Activated T-cell treated with anti-CD3 and anti-CD28 coated beads for 48 hours (primary cell): Measurements from ENCODE around the gene KNL1.
"Not testable (repeated sequence)": the region's sequence is repeated elsewhere in the genome, so short reads cannot be mapped to it uniquely, and the experiment has no call there.

Experiments used
- DNase-seq: peaks from one replicate; pipeline ENCODE4 v3.0.0-alpha.2; 2020; ENCODE audit warnings: low read depth

Gene KNL1

GRCh38 chr15:40581796-40582195 lies 12.3 kb upstream of the KNL1 start:
- DNase-seq = not testable (repeated sequence)

- no peak for DNase-seq
Observed at GRCh38 chr15:40582726-40583246, 11.3 kb upstream of the KNL1 start.

- no peak for DNase-seq
Observed at GRCh38 chr15:40584191-40584590, 9.9 kb upstream of the KNL1 start.

GRCh38 chr15:40590667-40591050 lies 3.4 kb upstream of the KNL1 start:
- DNase-seq = no peak

- no peak for DNase-seq
Observed at GRCh38 chr15:40591389-40591788, 2.7 kb upstream of the KNL1 start.

- DNase-seq = no peak
Observed at GRCh38 chr15:40593165-40593564, 884 bp upstream of the KNL1 start.

- no peak for DNase-seq
Observed at GRCh38 chr15:40594429-40594836, 384 bp downstream of the KNL1 start.

GRCh38 chr15:40595219-40595618 lies 1.2 kb downstream of the KNL1 start:
- no peak for DNase-seq

- no peak for DNase-seq
Observed at GRCh38 chr15:40595773-40596172, 1.7 kb downstream of the KNL1 start.

GRCh38 chr15:40597024-40597423 lies 3.0 kb downstream of the KNL1 start:
- DNase-seq = no peak

- DNase-seq = no peak
Observed at GRCh38 chr15:40598126-40598525, 4.1 kb downstream of the KNL1 start.

GRCh38 chr15:40598672-40599071 lies 4.6 kb downstream of the KNL1 start:
- no peak for DNase-seq

GRCh38 chr15:40600956-40601355 lies 6.9 kb downstream of the KNL1 start:
- DNase-seq = no peak

GRCh38 chr15:40603935-40604334 lies 9.9 kb downstream of the KNL1 start:
- DNase-seq = no peak

- no peak for DNase-seq
Observed at GRCh38 chr15:40613080-40613479, 19.0 kb downstream of the KNL1 start.

GRCh38 chr15:40618023-40618422 lies 24.0 kb downstream of the KNL1 start:
- no peak for DNase-seq

GRCh38 chr15:40618906-40619305 lies 24.9 kb downstream of the KNL1 start:
- DNase-seq = no peak

- no peak for DNase-seq
Observed at GRCh38 chr15:40623361-40623760, 29.3 kb downstream of the KNL1 start.

GRCh38 chr15:40630313-40630712 lies 36.3 kb downstream of the KNL1 start:
- DNase-seq = no peak

- no peak for DNase-seq
Observed at GRCh38 chr15:40633178-40633577, 39.1 kb downstream of the KNL1 start.

GRCh38 chr15:40637221-40637745 lies 43.2 kb downstream of the KNL1 start:
- DNase-seq = no peak

- DNase-seq = no peak
Observed at GRCh38 chr15:40639677-40640076, 45.6 kb downstream of the KNL1 start.

GRCh38 chr15:40647523-40647922 lies 53.5 kb downstream of the KNL1 start:
- DNase-seq = no peak

- DNase-seq = no peak
Observed at GRCh38 chr15:40650479-40650878, 56.4 kb downstream of the KNL1 start.

- no peak for DNase-seq
Observed at GRCh38 chr15:40660686-40661085, 66.6 kb downstream of the KNL1 start.
